Kidney (tissue), 14 donors: Measurements from ENCODE around the gene FARP2. TPM values are rescaled to one million over a fixed set of nuclear protein-coding genes. Genes with fewer than 3 reads are reported as not detected.

Source experiments
- DNase-seq, 5 donors: peaks; one replicate each; pipeline ENCODE4 v3.0.0-alpha.2; 2013 to 2020
- FAIRE-seq: peaks from 2 replicates; lab custom pipeline; 2012; peaks lifted over from hg19 to GRCh38; lab: Jason Lieb, UNC
- H3K27ac ChIP-seq, 2 donors: one replicate each; pipeline ENCODE4 v1.7.0; 2013; ENCODE audit warnings: low read depth in 2 of 2, low read length in 2 of 2, inconsistent platforms in 1 of 2
- H3K27me3 ChIP-seq: one replicate; pipeline ENCODE4 v1.7.1; 2013; ENCODE audit warnings: low read length, inconsistent platforms; ENCODE audit not compliant: control insufficient read depth, insufficient read depth
- H3K36me3 ChIP-seq, 3 donors: one replicate each; pipeline versions ENCODE4 v1.7.0 to v1.7.1; 2013; ENCODE audit warnings: low read length in 3 of 3, control low read depth in 1 of 3, inconsistent platforms in 1 of 3; ENCODE audit not compliant: insufficient read depth in 3 of 3, control insufficient read depth in 2 of 3
- H3K4me1 ChIP-seq, 3 donors: one replicate each; pipeline versions ENCODE4 v1.7.0 to v1.7.1; 2013; ENCODE audit warnings: low read length in 3 of 3, inconsistent platforms in 1 of 3, low read depth in 1 of 3; ENCODE audit not compliant: control insufficient read depth in 2 of 3, insufficient read depth in 2 of 3
- H3K4me3 ChIP-seq, 3 donors: one replicate each; pipeline versions ENCODE4 v1.7.0 to v1.8.1; 2013; ENCODE audit warnings: low read length in 3 of 3, control low read depth in 1 of 3, inconsistent platforms in 1 of 3
- H3K9ac ChIP-seq, 3 donors: one replicate each; pipeline versions ENCODE4 v1.7.0 to v1.7.1; 2013; ENCODE audit warnings: low read length in 3 of 3, control low read depth in 1 of 3, inconsistent platforms in 1 of 3
- H3K9me3 ChIP-seq, 3 donors: one replicate each; pipeline versions ENCODE4 v1.7.0 to v1.7.1; 2013; ENCODE audit warnings: low read length in 3 of 3, control low read depth in 1 of 3, inconsistent platforms in 1 of 3; ENCODE audit not compliant: control insufficient read depth in 2 of 3, insufficient read depth in 1 of 3
- CTCF ChIP-seq: IDR thresholded peaks from 3 replicates; pipeline ENCODE4 v1.5.1; 2012; ENCODE audit warnings: mild to moderate bottlenecking, moderate library complexity, borderline replicate concordance; ENCODE audit not compliant: insufficient read depth; ENCODE audit errors: extremely low read depth
- intact Hi-C: fragments of 100-400 bp; cut with DNase I; formaldehyde crosslinking; loops from one replicate; pipeline ENCODE4 v1.11.1; 2022
- polyA plus RNA-seq: library from polyadenylated mRNA; stranded (reverse); fragments of 350-450 nt; fragmentation: Illumina TruSeq; extraction: RNeasy Lipid Tissue Mini Kit (QIAGEN cat#74804); gene quantifications from one replicate; pipeline ENCODE4 v1.2.3, GENCODE V29; 2014; ENCODE audit warnings: low read depth, low replicate concordance; ENCODE audit not compliant: insufficient read depth
- total RNA-seq: library from RNA; stranded (reverse); fragmentation: NEBNext Ultra II Directional; extraction: Animal tissue kit (Norgen Biotek cat#: 25700); gene quantifications from one replicate; pipeline ENCODE4 v1.2.1, GENCODE V29; 2021
- donor health status: control.
- donor health status: control.
- donor health status: control.
- donor health status: control.
- donor health status: control.
- donor health status: DM: yes; HTN: yes; CAD: no.
- donor health status: Normal renal cell carcinoma (clear cell type).

The FARP2 gene
- total and polyA plus RNA-seq, 2 donors from 2014 or later = 20.3 to 50.5 TPM

DNA sequence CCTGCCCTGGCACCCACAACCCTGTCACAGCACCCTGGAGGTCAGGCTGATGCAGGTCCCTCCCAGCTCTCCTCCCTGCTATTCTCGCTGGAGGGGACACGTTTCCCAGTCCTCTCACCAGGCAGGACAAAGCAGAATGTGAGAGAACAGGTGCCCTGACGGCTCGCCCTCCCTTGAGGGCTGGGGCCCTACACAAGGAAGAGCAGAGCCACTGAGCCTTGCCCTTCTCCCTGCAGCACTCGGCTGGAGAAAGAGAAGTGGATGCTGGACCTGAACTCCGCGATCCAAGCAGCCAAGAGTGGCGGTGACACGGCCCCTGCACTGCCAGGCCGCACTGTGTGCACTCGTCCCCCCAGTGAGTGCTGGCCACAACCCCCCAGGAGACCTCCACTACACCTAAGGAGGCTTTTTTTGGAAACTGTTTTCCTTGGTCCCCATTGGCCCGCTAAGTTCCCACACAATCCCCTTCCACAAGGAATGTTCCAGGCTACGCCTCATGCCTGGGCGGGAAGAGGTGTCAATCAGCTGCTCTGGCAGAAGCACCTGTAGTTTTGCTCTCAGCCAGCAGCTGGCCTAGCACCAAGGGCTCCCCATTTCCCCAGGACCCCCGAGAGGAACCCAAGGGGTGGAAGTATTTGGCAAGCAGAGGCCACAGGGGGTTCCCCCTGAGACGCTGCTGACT lies 134.9 kb downstream of the FARP2 start:
- no peak for DNase-seq
- Histone ChIP-seq H3K27ac (no peak overlapping the region), H3K9ac (no peak overlapping the region), H3K4me3 (no peak overlapping the region), H3K27me3 (no peaks in the 10 kb centered on the region), H3K36me3 (peaks cover 2 to 24% (median 10%) of the 10 kb centered on the region in 3 donors), H3K9me3 (no peaks in the 10 kb centered on the region), H3K4me1 (no peaks in the 10 kb centered on the region)
- TF ChIP-seq CTCF = no peak
- intact Hi-C loops = no loop called here
- FAIRE-seq = no peak

GRCh38 chr2:241491549-241492173 lies 135.6 kb downstream of the FARP2 start:
- no peak for TF ChIP-seq CTCF
- Histone ChIP-seq H3K27me3 (no peaks in the 10 kb centered on the region), H3K27ac (no peak overlapping the region), H3K4me3 (no peak overlapping the region), H3K4me1 (no peaks in the 10 kb centered on the region), H3K9ac (no peak overlapping the region), H3K9me3 (no peaks in the 10 kb centered on the region), H3K36me3 (peaks cover 2 to 24% (median 10%) of the 10 kb centered on the region in 3 donors)
- intact Hi-C loops = no loop called here
- DNase-seq = no peak
- FAIRE-seq = no peak

DNA sequence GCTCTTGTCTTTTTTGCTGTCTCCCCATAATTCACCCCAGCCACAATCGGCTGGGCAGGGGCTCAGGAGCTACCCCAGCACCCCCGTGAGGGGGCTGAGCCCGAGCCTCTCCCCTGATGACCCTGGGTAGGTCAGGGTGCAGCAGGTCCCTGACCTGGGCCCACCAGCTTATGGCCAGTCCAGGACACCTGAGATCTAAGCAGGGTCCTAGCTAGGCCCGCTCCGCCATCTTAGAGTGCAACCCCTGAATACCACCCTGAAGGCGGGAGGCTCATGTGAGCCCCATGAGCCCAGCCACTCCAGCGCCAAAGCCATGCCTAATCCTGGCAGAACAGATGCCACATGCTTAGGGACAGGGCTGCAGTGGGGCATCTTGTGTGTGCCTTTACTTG lies 136.1 kb downstream of the FARP2 start:
- FAIRE-seq (no peak), DNase-seq (no peak)
- H3K36me3 ChIP-seq = peaks cover 2 to 24% (median 10%) of the 10 kb centered on the region in 3 donors

More for the DNA sequence above, 136.1 kb downstream of the FARP2 start:
- no peaks in the 10 kb centered on the region for H3K27me3 ChIP-seq
- H3K4me3 ChIP-seq = no peak overlapping the region
- no peaks in the 10 kb centered on the region for H3K9me3 ChIP-seq
- H3K4me1 ChIP-seq = no peaks in the 10 kb centered on the region
- intact Hi-C loops = no loop called here
- no peak for TF ChIP-seq CTCF
- no peak overlapping the region for H3K9ac ChIP-seq
- no peak overlapping the region for H3K27ac ChIP-seq
